GM12872 (cell line): ENCODE data around the gene TRABD2B.

Experiments used
- CTCF ChIP-seq: IDR thresholded peaks from 3 replicates; pipeline ENCODE4 v1.5.1; 2011; ENCODE audit warnings: low read depth, mild to moderate bottlenecking, low read length, moderate library complexity; ENCODE audit not compliant: insufficient read depth

TRABD2B gene

DNA sequence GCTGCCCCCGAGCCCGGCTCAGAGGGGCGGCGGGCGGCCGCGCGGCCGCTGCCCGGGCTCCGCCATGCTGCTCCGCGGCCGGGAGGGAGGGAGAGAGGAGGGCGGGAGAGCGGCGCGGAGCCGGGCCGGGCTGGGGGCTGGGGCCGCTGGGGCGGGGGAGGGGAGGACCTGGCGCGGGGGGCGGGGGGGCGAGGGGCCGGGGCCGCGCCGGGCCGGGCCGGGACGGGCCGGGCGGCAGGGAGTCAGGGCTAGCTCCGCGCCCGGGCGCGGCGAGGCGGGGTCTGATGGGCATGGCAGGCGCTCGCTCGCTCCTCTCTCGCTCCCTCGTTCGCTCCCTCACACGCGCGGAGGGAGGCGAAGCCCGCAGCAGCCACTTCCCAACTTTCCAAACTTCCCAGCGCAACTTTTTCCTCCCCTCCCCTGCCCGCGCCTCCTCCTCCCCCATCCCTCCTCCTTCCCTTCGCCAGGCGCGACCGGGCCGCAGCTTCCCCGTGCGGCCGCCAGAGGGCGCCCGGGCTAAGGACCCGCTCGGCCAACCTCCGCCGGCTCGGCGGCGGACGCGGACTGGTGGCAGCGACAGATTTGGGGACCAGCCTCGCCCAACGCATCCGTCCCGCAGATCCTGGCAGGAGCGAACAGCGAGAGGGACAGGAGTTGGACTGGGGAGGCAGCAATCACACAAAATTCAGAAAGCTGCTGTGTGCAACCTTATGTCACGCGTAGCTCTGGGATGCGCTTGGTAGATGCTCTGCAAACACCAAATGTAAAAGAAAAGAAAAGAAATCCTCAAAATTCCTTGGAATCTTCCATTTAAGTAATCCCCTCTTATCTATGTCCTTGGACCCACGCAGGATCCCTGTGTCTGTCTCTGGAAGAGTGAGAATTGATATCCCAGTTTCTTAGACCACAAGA, at the start of gene TRABD2B:
Gene TRABD2B, minus strand, starts transcription at position 97 of the 912 bp plus-strand sequence.
- TF ChIP-seq CTCF, result peak; percentile 89

DNA sequence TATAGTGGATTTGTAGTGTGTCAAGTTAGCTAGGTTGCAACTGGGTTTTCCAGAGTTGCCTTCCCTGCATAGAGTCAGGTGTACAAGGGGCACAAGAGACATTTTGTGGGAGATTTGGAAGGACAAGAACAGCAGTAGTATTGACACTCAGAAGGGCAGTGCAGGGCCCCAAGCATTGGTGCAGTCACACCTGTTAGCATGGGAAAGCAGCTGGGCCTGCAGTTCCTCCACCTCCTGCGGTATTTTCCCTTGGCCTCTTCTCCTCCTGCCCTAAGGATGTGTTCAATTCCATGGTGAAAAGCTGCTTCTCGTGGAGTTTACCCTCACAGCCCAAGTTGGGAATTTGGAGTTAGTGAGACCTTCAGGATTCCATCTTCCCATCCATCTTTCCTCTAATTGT, 47.1 kb upstream of the TRABD2B start:
- TF ChIP-seq CTCF, result no peak

DNA sequence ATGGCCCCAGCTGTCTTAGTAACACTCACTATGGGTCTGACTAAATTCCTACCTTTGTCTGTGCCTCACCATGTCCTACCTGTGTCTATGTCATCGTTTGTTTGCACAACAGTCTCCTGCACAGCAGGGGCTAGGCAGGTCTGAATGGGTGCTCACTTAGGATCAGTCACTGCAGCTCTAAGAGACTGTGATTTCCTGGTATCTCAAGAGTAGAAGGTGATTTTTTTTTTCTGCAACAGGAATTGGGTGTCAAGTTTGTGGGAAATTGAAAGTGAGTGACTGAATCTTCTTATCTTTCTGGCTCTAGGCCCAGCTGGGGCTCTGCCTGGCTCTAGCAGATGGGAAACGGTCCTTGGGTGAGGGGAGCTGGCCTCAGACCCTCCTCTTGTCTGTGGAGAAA, 46.4 kb upstream of the TRABD2B start:
- no peak for TF ChIP-seq CTCF

DNA sequence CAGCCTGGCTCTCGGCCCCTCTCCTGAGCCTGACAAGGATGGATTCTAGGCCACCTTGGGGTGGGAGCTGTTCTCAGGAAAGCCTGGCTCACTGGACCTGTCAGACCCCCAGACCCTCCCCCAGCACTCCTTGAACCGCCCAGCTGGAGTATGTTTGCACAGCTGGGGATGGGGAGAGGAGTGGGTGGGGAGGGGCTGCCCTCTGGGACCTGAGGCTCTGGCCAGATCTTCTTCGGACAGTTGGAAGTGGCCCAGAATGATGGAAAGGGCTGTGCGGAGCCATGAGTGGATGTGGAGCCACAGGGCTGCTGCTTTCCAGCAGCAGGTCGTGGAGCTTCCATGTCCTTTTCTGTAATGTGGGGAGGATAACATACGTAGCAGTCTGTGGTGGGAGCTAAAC, 43.0 kb upstream of the TRABD2B start:
- no peak for TF ChIP-seq CTCF

GRCh38 chr1:48039088-48040054, 42.2 kb upstream of the TRABD2B start:
- no peak for TF ChIP-seq CTCF

DNA sequence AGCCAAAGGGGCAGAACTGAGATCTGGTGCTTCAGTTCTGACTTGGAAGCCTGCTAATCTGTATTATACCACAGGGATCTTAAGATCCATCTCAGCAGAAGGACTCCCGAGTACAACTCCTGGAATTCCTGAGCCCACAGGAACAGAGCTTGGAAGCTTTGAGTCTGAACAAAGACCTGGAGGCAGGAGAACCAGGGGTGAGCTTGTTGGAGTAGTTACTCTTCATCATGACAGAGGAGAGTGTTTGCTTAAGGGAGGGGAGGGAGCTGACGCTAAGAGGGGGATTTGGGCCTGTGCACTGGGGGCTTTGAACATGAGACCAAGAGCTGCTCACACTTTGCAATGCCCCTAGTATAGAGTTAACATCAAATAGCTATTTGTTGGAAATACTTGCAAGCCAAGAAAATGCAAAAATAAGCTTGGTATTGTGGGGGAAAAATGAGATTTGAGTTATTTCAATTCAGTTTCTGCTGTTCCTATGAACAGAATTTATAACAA, 41.1 kb upstream of the TRABD2B start:
- TF ChIP-seq CTCF, result no peak
